HG02642 (cell line): ENCODE results near the gene CCDC157.

ENCODE experiments used
- ATAC-seq: cut with Tn5 transposase; IDR thresholded peaks from one replicate; pipeline ENCODE4 v1.9.1; 2021; ENCODE audit warnings: mild to moderate bottlenecking; ENCODE audit not compliant: unreplicated experiment, poor library complexity

CCDC157 gene

GRCh38 chr22:30356449-30357235 lies at the start of gene CCDC157, which contains the start of gene SF3A1:
CCDC157 (plus strand) TSS chr22:30357007; CDS start chr22:30366001, 8,994 bp downstream.
SF3A1 (minus strand) TSS chr22:30356894; CDS start chr22:30356792, 102 bp downstream.
- ATAC-seq, result peak; percentile 93

- ATAC-seq, result no peak
Observed at GRCh38 chr22:30307041-30307574, 49.7 kb upstream of the CCDC157 start.

DNA sequence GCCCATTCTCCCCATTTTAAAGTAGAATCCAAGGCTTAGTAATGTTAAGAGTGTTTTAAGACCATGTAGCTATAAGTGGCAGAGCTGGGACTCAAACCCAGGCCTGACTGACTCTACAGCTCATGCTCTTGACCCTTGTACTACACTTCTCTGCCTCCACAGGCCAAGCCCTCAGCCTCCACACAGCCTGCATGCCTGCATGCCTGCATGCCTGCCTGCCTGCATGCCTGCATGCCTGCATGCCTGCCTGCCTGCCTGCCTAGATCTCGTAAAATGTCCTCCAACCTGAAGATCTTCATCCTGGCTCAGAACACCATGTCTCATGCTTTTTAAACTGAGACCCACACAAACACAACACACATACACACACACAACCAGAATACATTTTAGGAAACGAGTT lies 48.7 kb upstream of the CCDC157 start:
- no peak for ATAC-seq

- peak; percentile 46 for ATAC-seq
Observed at GRCh38 chr22:30308518-30309230, 48.1 kb upstream of the CCDC157 start.

GRCh38 chr22:30309951-30310741 lies 46.7 kb upstream of the CCDC157 start:
- peak; percentile 33 for ATAC-seq

DNA sequence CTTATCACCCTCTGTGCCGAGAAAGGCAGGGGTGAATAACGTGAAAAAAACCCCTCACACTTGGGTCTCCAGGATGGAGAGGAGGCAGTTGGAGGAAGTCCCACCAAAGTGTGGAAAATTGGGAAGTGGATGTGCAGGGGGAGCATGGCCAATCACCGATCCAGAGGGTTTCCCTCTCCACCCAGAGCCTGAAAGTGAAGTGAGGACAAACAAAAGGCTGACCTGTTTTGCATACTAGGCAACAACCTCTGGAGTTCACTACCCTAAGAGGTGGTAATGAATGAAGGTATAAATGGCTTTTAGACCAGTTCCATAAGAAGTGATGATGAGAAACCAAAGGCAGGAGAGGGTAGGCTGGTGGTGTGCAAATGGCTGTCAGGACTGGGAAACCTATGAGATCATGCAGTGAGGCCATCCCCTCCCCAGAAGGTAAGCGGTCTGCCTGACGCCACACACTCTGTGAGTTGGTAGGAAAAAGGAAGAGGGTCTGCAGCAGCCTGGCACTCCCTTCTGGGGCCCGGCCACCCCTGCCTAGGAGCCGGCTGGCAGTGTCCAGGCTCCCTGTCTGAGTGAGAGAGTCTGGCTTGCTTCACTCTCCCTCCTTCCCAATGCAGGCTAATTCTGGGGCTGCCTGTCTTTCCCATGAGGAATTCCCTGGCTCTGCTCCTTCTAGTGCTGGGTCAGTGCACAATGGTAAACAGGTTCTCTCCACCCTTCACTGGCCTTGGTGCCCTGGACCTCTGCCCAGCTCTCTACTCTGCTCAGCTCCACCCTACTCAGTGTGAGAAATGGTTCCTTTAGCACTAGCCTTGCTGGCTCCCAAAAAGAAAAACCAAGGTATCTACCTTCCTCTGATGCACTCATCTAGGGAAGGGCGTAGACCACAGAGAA lies 45.7 kb upstream of the CCDC157 start:
- no peak for ATAC-seq

- ATAC-seq, result no peak
Observed at GRCh38 chr22:30312053-30312452, 44.8 kb upstream of the CCDC157 start.

GRCh38 chr22:30313527-30314363 lies 43.1 kb upstream of the CCDC157 start:
- ATAC-seq, result no peak

DNA sequence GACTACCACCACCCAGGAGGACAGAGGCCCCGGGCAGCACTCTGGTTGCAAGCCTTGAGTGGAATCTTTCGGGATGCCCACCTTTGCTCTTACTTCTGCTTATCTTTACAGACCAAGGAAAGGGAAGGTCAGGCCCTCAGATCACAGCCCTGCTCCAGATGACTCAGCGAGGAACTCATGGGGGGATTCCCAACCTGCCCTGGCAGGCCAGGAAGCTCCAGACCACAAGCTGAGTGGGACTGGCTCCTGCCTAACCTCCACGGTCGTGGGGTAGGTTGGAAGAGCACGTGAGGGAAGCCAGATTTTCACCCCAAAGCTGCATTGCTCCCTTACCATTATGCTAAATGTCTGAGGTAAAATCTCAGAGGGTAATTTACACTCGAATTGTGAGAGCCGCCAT lies 41.9 kb upstream of the CCDC157 start:
- ATAC-seq, result no peak

GRCh38 chr22:30315962-30316576 lies 40.7 kb upstream of the CCDC157 start:
- ATAC-seq, result no peak

GRCh38 chr22:30317778-30318177 lies 39.0 kb upstream of the CCDC157 start:
- ATAC-seq, result no peak

DNA sequence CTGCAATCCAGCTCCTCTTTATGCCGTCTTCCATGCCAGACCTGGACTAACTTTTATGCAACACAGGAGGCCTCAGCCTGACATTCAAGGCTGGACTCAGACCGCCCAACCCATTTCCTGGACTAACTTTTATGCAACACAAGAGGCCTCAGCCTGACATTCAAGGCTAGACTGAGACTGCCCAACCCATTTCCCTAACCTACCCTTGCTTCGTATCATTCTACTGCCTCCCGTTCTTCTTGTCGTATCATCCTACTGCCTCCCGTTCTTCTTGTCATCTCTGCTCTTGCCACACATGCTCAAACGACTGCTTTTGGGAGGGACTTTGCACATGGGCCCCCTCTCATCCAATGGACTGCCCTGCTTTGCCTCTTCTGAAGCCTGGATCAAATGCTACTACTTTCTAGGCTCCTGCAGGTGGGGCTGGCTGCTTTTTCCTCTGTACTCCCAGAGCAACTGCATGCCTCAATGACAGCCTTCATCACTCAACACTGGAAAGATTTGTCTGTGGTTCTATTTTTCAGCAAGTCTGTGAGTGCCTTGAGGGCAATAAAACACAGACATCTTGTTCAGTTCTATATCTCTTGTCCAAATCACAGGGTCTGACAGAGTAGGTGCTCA lies 37.9 kb upstream of the CCDC157 start:
- no peak for ATAC-seq

GRCh38 chr22:30320021-30320556 lies 36.7 kb upstream of the CCDC157 start:
- ATAC-seq, result no peak

GRCh38 chr22:30321461-30321860 lies 35.3 kb upstream of the CCDC157 start:
- no peak for ATAC-seq

- no peak for ATAC-seq
Observed at GRCh38 chr22:30323246-30323645, 33.6 kb upstream of the CCDC157 start.

- no peak for ATAC-seq
Observed at GRCh38 chr22:30324014-30324730, 32.6 kb upstream of the CCDC157 start.
